HG02884 (cell line): ENCODE measurements around the gene DHODH.

ENCODE experiments used
- ATAC-seq: cut with Tn5 transposase; IDR thresholded peaks from one replicate; pipeline ENCODE4 v1.9.1; 2021; ENCODE audit warnings: mild to moderate bottlenecking, moderate library complexity; ENCODE audit not compliant: unreplicated experiment

DHODH gene

GRCh38 chr16:72013389-72013788 is 4.8 kb downstream of the DHODH start:
- ATAC-seq: no peak

- ATAC-seq: no peak
These were observed 5.5 kb downstream of the DHODH start for GRCh38 chr16:72013888-72014581.

DNA sequence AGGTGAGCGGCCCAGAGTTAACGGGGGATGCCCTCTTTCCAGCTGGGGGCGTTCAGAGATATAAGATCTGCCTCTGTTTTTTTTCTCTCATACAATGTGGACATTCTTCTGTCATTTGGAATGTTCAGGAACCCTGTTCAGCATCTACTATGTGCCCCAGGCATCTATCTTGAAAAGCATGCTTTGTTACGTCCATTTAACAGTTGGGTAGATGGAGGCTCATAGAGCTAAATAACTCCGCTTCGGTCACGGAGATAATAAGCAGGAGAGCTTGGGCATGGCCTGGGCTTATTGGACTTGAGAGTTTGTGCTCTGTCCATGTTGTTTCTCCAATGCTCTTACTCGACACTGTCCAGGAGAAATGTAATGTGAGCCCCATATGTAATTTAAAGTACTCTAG is 6.1 kb downstream of the DHODH start:
- ATAC-seq: no peak

DNA sequence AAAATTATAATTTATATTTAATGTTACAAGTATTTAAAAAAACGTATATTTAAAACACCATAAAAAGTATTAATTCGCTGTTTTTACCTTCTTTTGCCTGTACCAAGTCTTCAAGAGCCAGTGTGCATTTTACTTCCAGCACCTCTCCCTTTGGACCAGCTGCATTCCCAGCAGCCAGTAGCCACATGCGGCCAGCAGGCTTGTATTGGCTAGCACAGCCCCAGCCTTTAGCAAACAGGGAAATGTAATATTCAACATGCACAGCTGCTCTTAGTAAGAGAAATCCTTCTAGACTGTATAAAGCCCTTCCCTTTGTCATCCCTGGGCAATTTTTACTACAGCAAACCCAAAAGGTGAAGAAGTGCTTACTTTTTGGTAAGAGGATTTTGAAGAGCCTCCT is 6.6 kb downstream of the DHODH start:
- ATAC-seq: no peak

GRCh38 chr16:72018470-72018869 is 9.9 kb downstream of the DHODH start:
- no peak for ATAC-seq

GRCh38 chr16:72021043-72021442 is 12.5 kb downstream of the DHODH start:
- ATAC-seq: no peak

- ATAC-seq: no peak
These were observed 13.6 kb downstream of the DHODH start for GRCh38 chr16:72022127-72022526.

DNA sequence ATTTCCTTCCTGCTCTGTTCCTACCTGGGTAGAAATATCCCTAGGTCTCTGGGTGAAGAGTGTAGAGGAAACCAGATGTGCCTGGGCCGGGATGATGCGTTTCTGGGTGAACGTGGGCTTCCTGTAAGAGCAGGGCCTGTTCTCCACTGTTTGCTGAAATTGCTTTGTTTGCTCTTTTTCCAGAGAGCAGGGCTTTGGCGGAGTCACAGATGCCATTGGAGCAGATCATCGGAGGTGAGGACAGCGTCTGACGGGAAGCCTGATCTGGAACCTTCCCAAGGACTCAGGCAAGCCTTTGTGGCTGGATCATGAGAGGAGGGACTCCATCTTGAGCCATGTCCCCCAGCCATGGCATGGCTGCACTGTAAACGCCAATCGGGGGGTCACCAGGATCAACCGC is 15.4 kb downstream of the DHODH start:
- no peak for ATAC-seq

DNA sequence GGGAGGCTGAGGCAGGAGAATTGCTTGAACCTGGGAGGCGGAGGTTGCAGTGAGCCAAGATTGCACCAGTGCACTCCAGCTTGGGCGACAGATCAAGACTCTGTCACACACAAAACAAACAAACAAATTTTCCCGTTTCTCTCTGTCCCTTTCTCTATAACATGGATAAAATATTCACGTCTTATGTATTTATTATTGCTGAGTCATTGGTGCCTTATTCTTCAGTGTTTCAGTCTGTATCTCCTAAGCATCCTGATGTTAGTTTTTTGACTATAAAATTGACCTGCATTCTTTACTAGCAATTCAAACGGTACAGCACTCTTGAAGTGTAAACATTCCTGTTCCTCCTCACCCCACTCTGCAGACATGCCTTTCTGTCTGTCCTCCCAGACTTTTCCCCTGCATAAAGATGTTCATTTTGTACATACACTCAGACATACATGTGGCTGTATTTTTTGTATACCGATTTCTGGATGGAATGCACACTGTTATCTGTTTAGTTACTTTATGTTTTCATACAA is 16.4 kb downstream of the DHODH start:
- no peak for ATAC-seq

DNA sequence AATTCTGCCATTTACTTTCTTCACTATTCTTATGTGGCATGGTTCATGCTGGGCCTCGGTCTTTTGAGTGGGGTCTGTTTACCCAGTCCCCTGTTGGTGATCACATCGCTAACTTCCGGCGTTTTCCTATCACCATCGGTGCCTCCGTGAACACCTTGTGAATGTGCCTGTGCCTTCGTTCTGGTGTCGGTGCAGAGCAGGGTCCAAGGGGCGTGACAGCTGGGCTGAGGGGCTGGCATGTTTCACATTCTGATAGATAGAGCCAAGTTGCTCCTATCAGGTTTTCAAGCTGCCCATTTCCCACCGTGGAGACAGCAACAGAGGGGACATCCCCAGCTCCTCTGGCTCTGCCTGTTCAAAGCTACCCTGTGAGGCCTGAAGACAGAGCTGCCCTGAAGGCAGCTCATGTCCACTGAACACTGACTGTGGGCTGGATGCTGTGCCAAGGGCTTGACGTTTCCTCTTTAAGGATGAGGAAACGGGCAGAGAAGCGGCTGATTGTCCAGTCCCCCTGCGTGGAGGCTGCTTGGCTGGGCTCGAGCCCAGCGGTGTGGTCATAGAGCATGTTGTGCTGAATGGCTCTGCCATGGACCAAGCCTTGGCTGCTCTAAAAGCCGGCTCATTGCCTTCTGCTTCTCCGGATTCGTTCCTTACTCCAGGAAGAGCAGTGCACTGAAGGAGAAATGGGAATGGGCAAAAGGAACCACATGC is 17.0 kb downstream of the DHODH start:
- no peak for ATAC-seq

GRCh38 chr16:72027669-72028378 is 19.3 kb downstream of the DHODH start:
- no peak for ATAC-seq

DNA sequence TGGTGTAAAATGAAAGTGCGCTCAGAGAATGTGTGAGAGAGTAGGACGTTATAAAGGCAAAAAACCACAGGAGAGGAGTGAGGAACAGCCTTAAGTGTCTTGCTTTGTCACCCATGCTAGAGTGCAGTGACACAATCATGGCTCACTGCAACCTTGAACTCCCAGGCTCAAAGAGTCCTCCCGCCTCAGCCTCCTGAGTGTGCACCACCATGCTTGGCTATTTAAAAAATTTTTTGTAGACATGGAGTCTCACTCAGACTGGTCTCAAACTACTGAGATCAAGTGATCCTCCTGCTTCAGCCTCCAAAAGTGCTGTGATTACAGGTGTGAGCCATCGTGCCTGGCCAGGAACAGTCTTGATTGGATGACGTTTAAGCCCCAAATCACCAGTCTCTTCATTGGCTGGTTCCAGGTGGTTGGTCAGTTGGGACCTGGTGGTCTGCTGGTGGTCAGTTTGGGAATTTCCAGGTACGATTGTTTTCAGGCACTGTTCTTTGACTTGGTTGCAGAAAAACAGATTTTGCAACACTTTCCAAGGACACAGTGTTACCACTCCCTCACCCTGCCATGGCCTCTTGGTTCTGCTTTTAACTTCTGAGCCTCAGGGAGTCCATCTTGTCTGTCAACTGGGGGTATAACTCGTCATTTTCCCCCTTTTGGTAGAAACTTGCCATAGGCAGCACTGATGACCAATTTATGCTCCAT is 21.2 kb downstream of the DHODH start:
- ATAC-seq: no peak

DNA sequence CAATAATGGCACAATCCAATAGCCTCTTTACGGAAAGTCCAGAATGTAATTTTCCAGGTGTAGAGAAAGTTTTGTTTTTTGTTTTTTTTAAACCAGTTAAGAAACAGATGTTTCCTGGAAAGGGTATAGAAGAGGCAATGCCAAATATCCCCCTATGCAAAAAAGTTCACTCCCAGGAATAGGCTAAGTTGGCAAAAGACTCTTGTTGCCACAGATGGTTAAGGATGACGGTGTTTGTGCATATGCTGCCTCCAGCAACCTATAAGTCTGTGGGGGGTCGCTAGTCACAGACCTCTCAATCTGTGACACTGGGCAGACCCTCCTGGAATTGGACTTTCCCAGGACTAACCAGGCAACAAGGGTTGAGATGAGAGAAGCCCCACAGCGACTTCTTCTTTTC is 24.9 kb downstream of the DHODH start:
- ATAC-seq: no peak

DNA sequence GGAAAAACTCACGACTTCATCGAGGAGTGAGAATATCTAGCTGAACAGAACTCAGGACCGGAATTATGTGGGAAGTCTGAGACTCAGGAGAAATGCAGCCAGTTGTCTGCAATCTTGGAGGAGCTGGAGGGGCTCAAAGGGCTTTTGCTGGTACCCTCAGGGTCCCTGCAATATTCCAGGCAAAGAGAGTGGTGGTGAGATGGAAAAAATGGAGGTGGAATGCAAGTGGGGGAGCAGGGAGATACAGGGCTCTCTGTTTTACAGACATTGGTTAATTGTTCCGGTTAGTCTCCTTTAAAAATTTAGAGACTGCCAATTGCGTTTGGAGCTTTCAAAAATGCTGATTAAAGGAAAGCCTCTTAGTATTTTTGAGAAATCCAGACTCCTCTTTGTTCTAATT is 27.6 kb downstream of the DHODH start:
- ATAC-seq: no peak

DNA sequence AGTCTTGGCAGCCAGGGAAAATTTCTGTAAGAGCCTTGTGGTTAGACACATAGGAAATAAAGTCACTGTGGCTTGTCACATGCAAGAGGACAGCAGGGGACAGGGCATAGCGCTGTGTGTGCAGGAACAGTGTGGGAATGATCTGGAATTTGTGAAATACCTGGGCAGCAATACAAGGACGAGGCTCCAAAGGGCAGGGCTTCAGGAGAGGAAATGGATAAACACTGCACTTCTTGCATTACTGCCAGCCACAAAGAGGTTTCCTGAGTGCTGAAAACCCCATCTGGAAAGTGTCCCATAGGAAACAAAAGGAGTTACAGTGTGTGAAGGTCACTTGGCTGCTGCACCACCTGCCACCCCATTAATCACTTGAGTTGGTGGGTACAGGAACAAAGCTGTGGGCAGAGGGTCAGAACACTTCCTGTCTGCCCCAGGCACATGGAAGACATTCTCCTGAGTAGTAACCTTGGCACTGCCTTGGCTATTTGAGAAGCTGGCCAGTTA is 33.7 kb downstream of the DHODH start:
- ATAC-seq: no peak

DNA sequence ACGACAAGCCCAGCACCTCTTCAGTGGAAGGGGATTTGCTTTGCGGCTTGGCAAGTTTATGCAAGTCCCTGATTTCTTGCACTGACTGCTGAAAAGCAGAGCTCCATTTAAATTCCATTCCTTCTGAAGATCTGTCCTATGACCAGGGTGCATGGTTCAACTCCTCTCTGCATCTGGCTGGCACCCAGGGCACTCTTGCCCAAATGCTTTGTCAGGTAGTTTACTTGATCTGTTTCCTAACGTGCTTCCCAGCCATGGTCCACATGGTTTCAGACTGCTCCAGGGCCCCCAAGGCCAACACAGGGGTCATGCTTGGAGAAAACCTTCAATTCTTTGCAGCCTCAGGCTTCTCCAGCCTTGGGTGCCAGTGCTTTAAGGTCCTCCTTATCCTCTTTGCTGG is 34.5 kb downstream of the DHODH start:
- ATAC-seq: no peak

DNA sequence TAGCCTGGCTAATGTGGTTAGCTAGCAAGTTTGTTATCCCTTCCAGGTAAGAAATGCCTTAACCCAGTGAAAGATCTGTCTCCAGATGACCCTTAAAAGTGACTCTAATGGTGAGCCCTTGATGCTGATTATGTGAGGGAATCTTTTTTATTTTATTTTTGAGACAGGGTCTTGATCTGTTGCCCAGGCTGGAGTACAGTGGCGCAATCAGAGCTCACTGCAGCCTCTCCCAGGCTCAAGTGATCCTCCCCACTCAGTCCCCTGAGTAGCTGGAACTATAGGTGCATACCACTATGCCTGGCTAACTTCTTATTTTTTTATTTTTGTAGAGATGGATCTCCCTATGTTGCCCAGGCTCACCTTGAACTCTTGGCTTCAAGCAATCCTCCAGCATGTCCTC is 35.0 kb downstream of the DHODH start:
- ATAC-seq: no peak

- no peak for ATAC-seq
These were observed 35.8 kb downstream of the DHODH start for GRCh38 chr16:72044296-72044695.

GRCh38 chr16:72044825-72045359 is 36.3 kb downstream of the DHODH start:
- ATAC-seq: no peak

DNA sequence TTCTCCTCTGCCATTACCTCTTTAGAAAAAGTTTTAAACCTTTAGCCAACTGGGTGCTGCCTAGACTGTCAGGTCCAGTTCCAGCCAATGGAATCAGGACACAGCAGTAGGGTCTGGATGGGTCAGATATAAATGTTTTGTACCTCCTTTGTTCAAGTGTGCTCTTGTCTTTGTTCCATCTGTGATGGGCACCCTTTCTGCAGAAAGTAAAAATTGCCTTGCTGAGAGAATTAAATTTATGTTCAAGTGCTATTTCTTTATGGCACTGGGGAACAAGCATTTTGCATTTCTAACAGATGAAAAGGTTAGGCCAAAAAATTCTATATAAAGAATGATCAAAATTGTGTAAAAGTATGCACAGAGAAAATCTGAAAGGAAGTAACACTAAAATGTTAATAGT is 40.6 kb downstream of the DHODH start:
- no peak for ATAC-seq
